ENCODE measurements around the gene SH2D3A.

SH2D3A gene

DNA sequence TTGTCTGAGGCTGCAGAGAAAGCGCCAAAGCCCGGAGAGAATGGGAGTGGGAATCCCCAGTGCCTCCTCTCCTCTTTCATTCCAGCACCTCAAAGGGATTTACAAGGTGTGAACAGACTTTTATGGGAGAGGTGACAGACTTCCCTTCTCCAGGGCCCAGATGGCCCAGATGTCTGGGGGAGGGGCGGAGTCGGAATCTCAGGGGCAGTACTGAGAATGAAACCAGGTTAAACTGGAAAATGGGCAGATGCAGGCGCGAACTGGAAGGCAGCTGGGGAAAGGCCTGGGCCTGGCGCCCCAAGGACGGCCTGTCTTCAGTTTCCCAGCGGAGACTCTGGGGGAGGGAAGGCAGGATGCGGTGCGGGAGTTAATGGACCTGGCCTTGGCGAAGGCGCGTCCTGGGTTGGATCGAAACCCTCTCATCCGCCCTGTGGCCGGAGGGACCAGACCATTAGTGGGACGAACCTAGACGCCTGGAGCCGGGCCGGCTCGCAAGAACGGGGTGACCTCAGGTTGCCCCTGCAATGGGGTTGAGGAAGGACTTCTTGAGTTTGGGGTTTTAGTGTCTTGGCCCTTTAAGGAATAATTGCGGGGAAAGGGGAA lies 28.3 kb downstream of the SH2D3A start:
- in situ Hi-C loops (cut with HindIII; ENCODE audit: low pct_ligation_motif_present, low sequenced_read_pairs): no loop called here
- TF ChIP-seq, protein P1, sequence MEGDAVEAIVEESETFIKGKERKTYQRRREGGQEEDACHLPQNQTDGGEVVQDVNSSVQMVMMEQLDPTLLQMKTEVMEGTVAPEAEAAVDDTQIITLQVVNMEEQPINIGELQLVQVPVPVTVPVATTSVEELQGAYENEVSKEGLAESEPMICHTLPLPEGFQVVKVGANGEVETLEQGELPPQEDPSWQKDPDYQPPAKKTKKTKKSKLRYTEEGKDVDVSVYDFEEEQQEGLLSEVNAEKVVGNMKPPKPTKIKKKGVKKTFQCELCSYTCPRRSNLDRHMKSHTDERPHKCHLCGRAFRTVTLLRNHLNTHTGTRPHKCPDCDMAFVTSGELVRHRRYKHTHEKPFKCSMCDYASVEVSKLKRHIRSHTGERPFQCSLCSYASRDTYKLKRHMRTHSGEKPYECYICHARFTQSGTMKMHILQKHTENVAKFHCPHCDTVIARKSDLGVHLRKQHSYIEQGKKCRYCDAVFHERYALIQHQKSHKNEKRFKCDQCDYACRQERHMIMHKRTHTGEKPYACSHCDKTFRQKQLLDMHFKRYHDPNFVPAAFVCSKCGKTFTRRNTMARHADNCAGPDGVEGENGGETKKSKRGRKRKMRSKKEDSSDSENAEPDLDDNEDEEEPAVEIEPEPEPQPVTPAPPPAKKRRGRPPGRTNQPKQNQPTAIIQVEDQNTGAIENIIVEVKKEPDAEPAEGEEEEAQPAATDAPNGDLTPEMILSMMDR (IDR thresholded peaks at IDR 0.05; ENCODE audit: low read depth, low read length, missing control alignments): no peak
- peak overlapping the region; percentile 38 for H3K4me3 ChIP-seq (ENCODE audit: low read depth, low read length)
- peak overlapping the region; percentile 21 for H3K27ac ChIP-seq
- DNase-seq: no peak
- H3K36me3 ChIP-seq (replicated peaks): peaks cover 10% of the 10 kb centered on the region
- H3K27me3 ChIP-seq (replicated peaks): no peaks in the 10 kb centered on the region

DNA sequence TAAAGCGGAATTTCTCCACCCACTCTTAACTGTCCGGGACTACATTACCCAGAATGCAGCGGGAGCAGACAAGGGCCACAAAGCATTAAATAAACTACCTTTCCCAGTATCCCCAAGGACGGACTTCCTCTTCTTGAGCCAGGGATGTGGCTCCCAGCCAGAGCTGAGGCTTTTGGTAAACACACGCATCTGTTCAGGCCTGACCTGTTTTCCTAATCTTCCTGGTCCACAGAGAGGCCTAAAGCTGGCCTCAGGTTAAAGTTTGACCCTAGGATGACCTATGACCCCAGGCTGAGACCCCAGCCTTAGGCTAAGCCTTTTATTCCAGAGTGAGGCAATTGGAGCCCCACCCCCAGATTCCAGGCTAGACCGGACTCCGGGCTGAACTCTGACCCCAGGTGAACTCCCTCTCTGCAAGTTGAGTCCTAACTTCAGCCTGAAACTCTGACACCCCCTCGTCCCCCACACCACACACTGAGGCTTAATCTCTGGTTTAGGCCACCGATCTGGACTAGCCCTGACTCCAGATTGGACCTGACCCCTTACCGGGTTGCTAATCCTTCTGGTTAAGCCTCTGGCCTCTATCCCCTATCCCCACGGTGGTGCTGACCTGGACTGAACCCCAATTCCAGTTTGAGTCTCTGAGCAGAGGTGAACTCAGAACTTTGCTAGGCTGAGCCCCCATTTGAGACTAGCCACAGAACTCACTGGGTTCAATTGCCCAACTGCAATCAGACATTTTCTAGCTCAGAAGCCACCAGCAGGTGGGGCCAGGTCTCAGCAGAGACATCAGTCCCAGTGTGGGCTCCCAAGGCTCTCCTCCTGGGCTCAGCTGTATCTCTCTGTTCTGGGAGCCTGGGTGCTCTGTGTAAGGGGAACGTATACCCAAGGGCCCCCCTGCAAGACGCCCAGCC lies 29.1 kb downstream of the SH2D3A start:
- Histone ChIP-seq H3K36me3 (replicated peaks) (peaks cover 4% of the 10 kb centered on the region), H3K27me3 (replicated peaks) (no peaks in the 10 kb centered on the region), H3K4me3 (ENCODE audit: low read depth, low read length) (no peak overlapping the region), H3K27ac (peak overlapping the region; percentile 21)
- in situ Hi-C loops (cut with HindIII; ENCODE audit: low pct_ligation_motif_present, low sequenced_read_pairs): no loop called here
- TF ChIP-seq, protein P1 (IDR thresholded peaks at IDR 0.05; ENCODE audit: low read depth, low read length, missing control alignments): peak; percentile 84
- peak; percentile 88 for DNase-seq

GRCh38 chr19:6737284-6737872 lies 29.9 kb downstream of the SH2D3A start, which contains the start of gene GPR108:
TSS of gene GPR108 (minus strand) at chr19:6737580. CDS start at chr19:6737576, 4 bp downstream.
- no peaks in the 10 kb centered on the region for H3K27me3 ChIP-seq (replicated peaks)
- in situ Hi-C loops (cut with HindIII; ENCODE audit: low pct_ligation_motif_present, low sequenced_read_pairs): no loop called here
- H3K36me3 ChIP-seq (replicated peaks): peaks cover 2% of the 10 kb centered on the region
- TF ChIP-seq, protein P1 (IDR thresholded peaks at IDR 0.05; ENCODE audit: low read depth, low read length, missing control alignments): no peak
- peak within 1 kb of the TSS; percentile 98 for H3K27ac ChIP-seq
- DNase-seq: peak; percentile 100
- H3K4me3 ChIP-seq (ENCODE audit: low read depth, low read length): peak within 1 kb of the TSS; percentile 85

GRCh38 chr19:6736917-6737283 lies 30.3 kb downstream of the SH2D3A start:
- peak overlapping the region; percentile 85 for H3K4me3 ChIP-seq (ENCODE audit: low read depth, low read length)
- in situ Hi-C loops (cut with HindIII; ENCODE audit: low pct_ligation_motif_present, low sequenced_read_pairs): no loop called here
- H3K27me3 ChIP-seq (replicated peaks): no peaks in the 10 kb centered on the region
- no peak for DNase-seq
- TF ChIP-seq, protein P1 (IDR thresholded peaks at IDR 0.05; ENCODE audit: low read depth, low read length, missing control alignments): no peak
- H3K27ac ChIP-seq: peak overlapping the region; percentile 98
- H3K36me3 ChIP-seq (replicated peaks): peaks cover 5% of the 10 kb centered on the region

GRCh38 chr19:6736169-6736916 lies 30.9 kb downstream of the SH2D3A start:
- peak; percentile 84 for DNase-seq
- TF ChIP-seq, protein P1 (IDR thresholded peaks at IDR 0.05; ENCODE audit: low read depth, low read length, missing control alignments): peak; percentile 88
- Histone ChIP-seq H3K27ac (peak overlapping the region; percentile 98), H3K27me3 (replicated peaks) (no peaks in the 10 kb centered on the region), H3K36me3 (replicated peaks) (peaks cover 9% of the 10 kb centered on the region), H3K4me3 (ENCODE audit: low read depth, low read length) (peak overlapping the region; percentile 85)
- in situ Hi-C loops (cut with HindIII; ENCODE audit: low pct_ligation_motif_present, low sequenced_read_pairs): no loop called here
